Tibial nerve (tissue), 4 donors: ENCODE data around the gene GRPEL2. TPM values are rescaled to one million over a fixed set of nuclear protein-coding genes. Genes with fewer than 3 reads are reported as not detected.

ENCODE experiments used
- DNase-seq, 2 donors: peaks; one replicate each; pipeline ENCODE4 v3.0.0-alpha.2; 2019; ENCODE audit warnings: low spot score in 2 of 2
- H3K27ac ChIP-seq, 4 donors: fragments of 200-600 bp; sonication (generic) in 3 of 4; one replicate each; pipeline ENCODE4 v1.5.1; 2017 to 2019; ENCODE audit warnings: mild to moderate bottlenecking in 1 of 4
- H3K27me3 ChIP-seq, 2 donors: fragments of 200-600 bp; sonication (generic) in 1 of 2; one replicate each; pipeline versions ENCODE4 v1.5.1 to v1.6.0; 2017 to 2019
- H3K36me3 ChIP-seq, 3 donors: fragments of 200-600 bp; sonication (generic); one replicate each; pipeline ENCODE4 v1.5.1; 2018 to 2019
- H3K4me1 ChIP-seq, 4 donors: fragments of 200-600 bp; sonication (generic) in 3 of 4; one replicate each; pipeline ENCODE4 v1.5.1; 2017 to 2019
- H3K4me3 ChIP-seq, 4 donors: fragments of 200-600 bp; sonication (generic) in 3 of 4; one replicate each; pipeline ENCODE4 v1.5.1; 2017 to 2019; ENCODE audit warnings: mild to moderate bottlenecking in 1 of 4, moderate library complexity in 1 of 4
- H3K9me3 ChIP-seq, 4 donors: fragments of 200-600 bp; sonication (generic) in 3 of 4; one replicate each; pipeline ENCODE4 v1.5.1; 2017 to 2019
- EP300 ChIP-seq, 2 donors: sonication (generic); formaldehyde crosslinking; IDR thresholded peaks; one replicate each; pipeline ENCODE4 v1.6.1; 2017; ENCODE audit warnings: antibody characterized with exemption in 2 of 2, mild to moderate bottlenecking in 1 of 2
- POLR2A ChIP-seq, 2 donors: fragments of 450-650 bp; IDR thresholded peaks; one replicate each; pipeline ENCODE4 v1.6.1; 2017; ENCODE audit warnings: antibody characterized with exemption in 2 of 2, mild to moderate bottlenecking in 2 of 2, moderate library complexity in 2 of 2
- WGBS, 2 donors: methylation state at CpG; one replicate each; pipeline ENCODE4 v1.1.5; 2018; 5-methylcytosine and 5-hydroxymethylcytosine counted together
- total RNA-seq, 4 donors: library from RNA; depleted of rRNA; stranded (reverse); fragments of >200 nt; gene quantifications; one replicate each; pipeline ENCODE4 v1.1.0, GENCODE V29; 2016
- TF ChIP-seq, protein P1 (sequence below), 5 experiments: fragments of 200-600 bp in 3 of 5; fragments of 450-650 bp in 2 of 5; sonication (generic) in 3 of 5; IDR thresholded peaks; one replicate each; pipeline ENCODE4 v1.5.1; 2016 to 2019; ENCODE audit warnings: antibody characterized with exemption in 5 of 5, mild to moderate bottlenecking in 3 of 5, moderate library complexity in 2 of 5

Gene GRPEL2
- total RNA-seq, 4 donors from 2014 or later, result 6.5 to 13.5 (median 10.3) TPM

DNA sequence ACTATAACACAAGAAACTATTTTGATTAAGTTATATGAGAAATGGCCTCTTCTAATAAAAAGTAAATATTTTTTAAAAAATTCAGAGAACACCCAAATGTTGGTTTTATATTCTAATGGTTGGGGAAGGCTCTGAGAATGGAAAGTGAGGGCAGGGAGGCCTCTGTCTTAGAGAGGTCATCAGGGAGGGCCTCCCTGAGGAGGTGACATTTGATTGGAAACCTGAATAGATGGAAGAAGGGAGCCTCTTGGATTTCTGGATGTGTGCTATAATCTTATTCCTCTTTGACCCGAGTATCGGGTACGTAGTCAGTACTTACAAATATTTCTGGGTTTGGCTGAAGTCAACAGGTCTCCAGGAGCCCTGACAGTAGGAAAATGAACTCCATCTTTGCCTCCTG lies 26.1 kb upstream of the GRPEL2 start:
- Histone ChIP-seq H3K36me3 (peaks cover 0 to 69% (median 0%) of the 10 kb centered on the region in 3 donors), H3K4me3 (no peak overlapping the region), H3K9me3 (no peaks in the 10 kb centered on the region), H3K4me1 (peaks cover 0 to 17% (median 10%) of the 10 kb centered on the region in 4 donors), H3K27ac (peak overlapping the region in 1 of 4 donors; percentile 3), H3K27me3 (no peaks in the 10 kb centered on the region)
- no peak for DNase-seq
- no peak for TF ChIP-seq EP300 (IDR thresholded peaks at IDR 0.05)
- 89 to 95% methylated on average over 3 of the region's 3 CpGs for WGBS, 2 donors

DNA sequence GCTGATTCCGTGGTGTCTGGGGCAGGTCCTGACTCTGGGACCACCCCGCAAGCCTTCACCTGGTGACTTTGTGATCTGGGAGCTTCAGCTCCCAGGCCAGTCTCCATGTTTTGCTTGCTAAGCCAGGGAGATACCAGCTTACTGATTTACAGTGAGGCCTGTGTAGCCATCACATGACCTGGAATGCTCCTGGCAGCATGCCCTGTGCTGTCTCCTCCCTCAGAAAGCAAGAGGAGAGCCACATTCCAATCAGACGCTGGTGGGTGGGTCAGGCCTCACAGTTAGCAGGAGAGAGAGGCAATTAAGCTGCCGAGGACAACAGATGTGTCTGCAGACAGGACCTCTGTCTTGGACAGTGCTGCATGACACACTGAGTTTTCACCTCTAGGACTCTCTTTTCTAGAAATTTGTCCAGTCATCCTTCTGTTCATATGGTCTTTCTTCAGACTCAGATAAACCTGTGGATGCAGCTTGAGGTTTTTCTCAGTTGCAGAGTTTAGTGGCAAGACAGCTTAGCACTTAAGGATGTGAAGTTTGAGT lies 24.4 kb upstream of the GRPEL2 start:
- Histone ChIP-seq H3K27ac (peak overlapping the region in 3 of 4 donors; percentile 51 to 82 (median 67)), H3K4me3 (no peak overlapping the region), H3K27me3 (no peaks in the 10 kb centered on the region), H3K4me1 (peaks cover 0 to 17% (median 10%) of the 10 kb centered on the region in 4 donors), H3K9me3 (no peaks in the 10 kb centered on the region), H3K36me3 (peaks cover 0 to 69% (median 0%) of the 10 kb centered on the region in 3 donors)
- TF ChIP-seq POLR2A (IDR thresholded peaks at IDR 0.05) (no peak), EP300 (IDR thresholded peaks at IDR 0.05) (peak in 1 of 2 donors; percentile 31)
- DNase-seq, result peak; percentile 65 to 72
- WGBS, 2 donors, result 32 to 40% methylated on average over 4 of the region's 4 CpGs

DNA sequence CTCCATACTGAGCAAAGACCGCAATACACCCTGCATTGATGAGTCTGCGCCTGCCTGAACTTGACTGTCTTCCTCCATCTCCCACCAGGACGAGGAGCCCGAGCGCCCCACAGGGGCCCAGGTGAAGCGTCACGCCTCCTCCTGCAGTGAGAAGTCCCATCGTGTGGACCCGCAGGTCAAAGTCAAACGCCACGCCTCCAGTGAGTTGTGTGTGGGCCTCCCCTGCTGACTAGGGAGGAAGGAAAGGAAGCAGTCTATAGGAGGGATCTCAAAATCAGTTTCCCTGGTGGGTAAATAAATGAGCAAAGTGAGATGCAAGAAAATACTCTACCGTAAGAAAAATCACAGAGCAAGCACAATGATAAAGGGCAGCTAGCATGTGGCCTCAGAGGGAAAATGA lies 22.8 kb upstream of the GRPEL2 start:
- Histone ChIP-seq H3K9me3 (no peaks in the 10 kb centered on the region), H3K27me3 (no peaks in the 10 kb centered on the region), H3K4me3 (no peak overlapping the region), H3K27ac (peak overlapping the region in 3 of 4 donors; percentile 10 to 68 (median 56)), H3K36me3 (peaks cover 0 to 74% (median 0%) of the 10 kb centered on the region in 3 donors), H3K4me1 (peaks cover 0 to 17% (median 10%) of the 10 kb centered on the region in 4 donors)
- no peak for DNase-seq
- 67 to 82% methylated on average over 12 of the region's 12 CpGs for WGBS, 2 donors
- TF ChIP-seq, protein P1, sequence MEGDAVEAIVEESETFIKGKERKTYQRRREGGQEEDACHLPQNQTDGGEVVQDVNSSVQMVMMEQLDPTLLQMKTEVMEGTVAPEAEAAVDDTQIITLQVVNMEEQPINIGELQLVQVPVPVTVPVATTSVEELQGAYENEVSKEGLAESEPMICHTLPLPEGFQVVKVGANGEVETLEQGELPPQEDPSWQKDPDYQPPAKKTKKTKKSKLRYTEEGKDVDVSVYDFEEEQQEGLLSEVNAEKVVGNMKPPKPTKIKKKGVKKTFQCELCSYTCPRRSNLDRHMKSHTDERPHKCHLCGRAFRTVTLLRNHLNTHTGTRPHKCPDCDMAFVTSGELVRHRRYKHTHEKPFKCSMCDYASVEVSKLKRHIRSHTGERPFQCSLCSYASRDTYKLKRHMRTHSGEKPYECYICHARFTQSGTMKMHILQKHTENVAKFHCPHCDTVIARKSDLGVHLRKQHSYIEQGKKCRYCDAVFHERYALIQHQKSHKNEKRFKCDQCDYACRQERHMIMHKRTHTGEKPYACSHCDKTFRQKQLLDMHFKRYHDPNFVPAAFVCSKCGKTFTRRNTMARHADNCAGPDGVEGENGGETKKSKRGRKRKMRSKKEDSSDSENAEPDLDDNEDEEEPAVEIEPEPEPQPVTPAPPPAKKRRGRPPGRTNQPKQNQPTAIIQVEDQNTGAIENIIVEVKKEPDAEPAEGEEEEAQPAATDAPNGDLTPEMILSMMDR (IDR thresholded peaks at IDR 0.05), result no peak
- no peak for TF ChIP-seq POLR2A (IDR thresholded peaks at IDR 0.05)
- no peak for TF ChIP-seq EP300 (IDR thresholded peaks at IDR 0.05)

DNA sequence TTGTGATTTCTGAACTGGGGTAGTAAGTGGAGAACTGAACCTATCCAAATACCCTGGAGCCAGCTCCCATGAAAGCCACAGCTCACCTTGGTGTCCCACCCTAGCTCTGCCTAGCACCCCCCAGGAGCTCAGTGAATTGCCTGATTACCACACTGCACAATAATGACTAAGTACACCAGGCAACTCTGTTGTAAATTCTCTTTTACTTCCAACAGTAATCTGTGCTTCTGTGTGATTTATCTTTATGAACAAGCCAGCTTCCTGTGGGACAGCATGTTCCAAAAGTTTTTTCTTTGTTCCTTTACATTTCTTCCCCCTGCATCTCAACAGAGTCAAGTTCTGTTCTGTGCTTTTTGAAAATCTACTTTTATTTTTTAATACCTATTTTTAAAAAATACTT lies 22.1 kb upstream of the GRPEL2 start:
- peak overlapping the region in 2 of 4 donors; percentile 56 to 68 for H3K27ac ChIP-seq
- DNase-seq, result no peak
- H3K27me3 ChIP-seq, result no peaks in the 10 kb centered on the region
- peaks cover 0 to 73% (median 0%) of the 10 kb centered on the region in 3 donors for H3K36me3 ChIP-seq
- peaks cover 0 to 17% (median 10%) of the 10 kb centered on the region in 4 donors for H3K4me1 ChIP-seq
- TF ChIP-seq, protein P1 (IDR thresholded peaks at IDR 0.05), result no peak
- TF ChIP-seq POLR2A (IDR thresholded peaks at IDR 0.05) (no peak), EP300 (IDR thresholded peaks at IDR 0.05) (no peak)
- H3K4me3 ChIP-seq, result no peak overlapping the region
- H3K9me3 ChIP-seq, result no peaks in the 10 kb centered on the region

DNA sequence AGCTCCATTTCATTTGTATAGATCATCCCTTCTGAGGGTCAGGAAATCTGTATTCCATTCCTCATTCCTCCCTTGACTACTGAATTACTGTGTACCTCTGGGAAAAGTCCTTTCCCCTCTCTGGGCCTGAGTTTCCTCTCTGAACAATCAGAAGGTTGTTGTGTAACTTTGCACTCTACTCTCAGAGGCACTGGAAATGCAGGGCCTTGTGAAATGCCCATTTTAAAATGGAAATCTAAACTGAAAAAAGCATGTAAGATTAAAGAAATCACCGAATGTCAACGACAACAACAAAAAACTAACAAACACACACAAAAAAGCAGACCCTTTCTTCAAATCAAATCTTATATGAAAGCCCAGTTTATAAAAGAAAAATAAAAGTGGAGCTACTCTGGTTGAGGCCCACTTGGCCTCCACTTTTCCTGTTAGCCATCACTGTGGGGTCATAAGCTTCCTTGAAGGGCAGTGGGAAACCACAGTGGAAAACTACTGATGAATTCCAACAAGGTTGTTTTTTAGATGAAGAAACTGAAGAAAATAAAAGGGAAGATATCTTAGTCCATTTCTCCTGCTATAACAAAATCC lies 21.6 kb upstream of the GRPEL2 start:
- TF ChIP-seq POLR2A (IDR thresholded peaks at IDR 0.05) (no peak), EP300 (IDR thresholded peaks at IDR 0.05) (peak in 1 of 2 donors; percentile 6)
- TF ChIP-seq, protein P1 (IDR thresholded peaks at IDR 0.05), result no peak
- WGBS, 2 donors, result 73 to 80% methylated on average over 2 of the region's 2 CpGs
- DNase-seq, result no peak
- Histone ChIP-seq H3K27me3 (no peaks in the 10 kb centered on the region), H3K36me3 (peaks cover 0 to 74% (median 0%) of the 10 kb centered on the region in 3 donors), H3K27ac (peak overlapping the region in 2 of 4 donors; percentile 26 to 56), H3K4me1 (peaks cover 0 to 17% (median 10%) of the 10 kb centered on the region in 4 donors), H3K9me3 (no peaks in the 10 kb centered on the region), H3K4me3 (no peak overlapping the region)

DNA sequence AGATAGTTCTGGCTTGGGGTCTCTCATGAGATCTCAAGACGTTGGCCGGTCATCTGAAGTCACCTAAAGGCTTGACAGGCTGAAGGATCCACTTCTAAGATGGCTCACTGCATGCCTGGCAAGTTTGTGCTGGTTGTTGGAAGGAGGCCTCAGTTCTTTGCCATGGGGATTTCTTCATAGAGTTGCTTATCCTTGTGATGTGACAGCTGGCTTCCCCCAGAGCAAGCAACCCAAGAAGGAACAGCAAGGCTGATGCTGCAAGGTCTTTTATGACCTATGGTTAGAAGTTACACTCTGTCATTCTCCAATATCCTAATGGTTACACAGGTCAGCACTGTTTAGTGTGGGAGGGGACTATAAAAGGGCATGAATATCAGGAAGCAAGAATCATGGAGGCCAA lies 20.7 kb upstream of the GRPEL2 start:
- H3K27ac ChIP-seq, result peak overlapping the region in 1 of 4 donors; percentile 26
- no peaks in the 10 kb centered on the region for H3K27me3 ChIP-seq
- no peak for DNase-seq
- no peak overlapping the region for H3K4me3 ChIP-seq
- peaks cover 0 to 17% (median 10%) of the 10 kb centered on the region in 4 donors for H3K4me1 ChIP-seq
- WGBS, 2 donors, result 87 to 94% methylated on average over 2 of the region's 2 CpGs
- H3K36me3 ChIP-seq, result peaks cover 0 to 74% (median 0%) of the 10 kb centered on the region in 3 donors
- TF ChIP-seq, protein P1 (IDR thresholded peaks at IDR 0.05), result no peak
- TF ChIP-seq POLR2A (IDR thresholded peaks at IDR 0.05) (no peak), EP300 (IDR thresholded peaks at IDR 0.05) (no peak)
- no peaks in the 10 kb centered on the region for H3K9me3 ChIP-seq
